ENCODE data around the gene DENND1B. TPM values are rescaled to one million over a fixed set of nuclear protein-coding genes. Genes with fewer than 3 reads are reported as not detected.

Gene DENND1B
- polyA plus RNA-seq, 1 donor from 2014 or later = 12.4 TPM

DNA sequence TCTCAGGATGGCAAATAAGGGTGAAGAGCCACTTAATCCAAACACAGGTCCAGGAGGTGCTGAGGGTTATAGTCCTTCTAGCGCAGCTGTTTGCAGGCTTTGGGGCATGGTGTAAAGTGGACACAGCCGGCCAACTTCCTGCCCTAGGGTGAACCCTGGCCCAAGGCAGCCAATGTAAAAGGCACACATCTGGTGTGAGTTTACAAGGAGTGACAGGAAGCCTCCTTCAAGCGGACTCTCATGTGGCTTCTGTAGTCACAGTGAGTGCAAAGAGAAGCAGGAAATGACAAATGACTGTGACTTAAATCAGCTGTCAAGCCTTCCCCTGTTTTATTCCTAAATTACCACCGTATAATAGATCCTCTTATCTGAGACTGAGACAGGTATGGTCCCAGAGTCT lies 294.2 kb downstream of the DENND1B start:
- Histone ChIP-seq H3K27me3 (ENCODE audit: insufficient read depth, low read depth, low read length) (no peaks in the 10 kb centered on the region), H3K79me2 (replicated peaks; ENCODE audit: insufficient read depth, low read length) (no peaks in the 10 kb centered on the region), H4K20me1 (ENCODE audit: insufficient read depth) (no peaks in the 10 kb centered on the region), H3K27ac (ENCODE audit: low read length) (no peak overlapping the region), H3F3A (ENCODE audit: insufficient read depth, low read length, poor library complexity, severe bottlenecking) (no peaks in the 10 kb centered on the region), H3K36me3 (ENCODE audit: insufficient read depth, low read length) (no peaks in the 10 kb centered on the region), H3K9me2 (ENCODE audit: insufficient read depth, low read length) (no peaks in the 10 kb centered on the region), H3K9me3 (ENCODE audit: low read length) (no peaks in the 10 kb centered on the region), H2AFZ (ENCODE audit: low read depth, low read length) (no peak overlapping the region), H3K4me3 (ENCODE audit: low read length) (no peak overlapping the region), H3K9ac (ENCODE audit: low read length) (no peak overlapping the region), H3K4me2 (ENCODE audit: low read length) (no peak overlapping the region)
- TF ChIP-seq, protein P1, sequence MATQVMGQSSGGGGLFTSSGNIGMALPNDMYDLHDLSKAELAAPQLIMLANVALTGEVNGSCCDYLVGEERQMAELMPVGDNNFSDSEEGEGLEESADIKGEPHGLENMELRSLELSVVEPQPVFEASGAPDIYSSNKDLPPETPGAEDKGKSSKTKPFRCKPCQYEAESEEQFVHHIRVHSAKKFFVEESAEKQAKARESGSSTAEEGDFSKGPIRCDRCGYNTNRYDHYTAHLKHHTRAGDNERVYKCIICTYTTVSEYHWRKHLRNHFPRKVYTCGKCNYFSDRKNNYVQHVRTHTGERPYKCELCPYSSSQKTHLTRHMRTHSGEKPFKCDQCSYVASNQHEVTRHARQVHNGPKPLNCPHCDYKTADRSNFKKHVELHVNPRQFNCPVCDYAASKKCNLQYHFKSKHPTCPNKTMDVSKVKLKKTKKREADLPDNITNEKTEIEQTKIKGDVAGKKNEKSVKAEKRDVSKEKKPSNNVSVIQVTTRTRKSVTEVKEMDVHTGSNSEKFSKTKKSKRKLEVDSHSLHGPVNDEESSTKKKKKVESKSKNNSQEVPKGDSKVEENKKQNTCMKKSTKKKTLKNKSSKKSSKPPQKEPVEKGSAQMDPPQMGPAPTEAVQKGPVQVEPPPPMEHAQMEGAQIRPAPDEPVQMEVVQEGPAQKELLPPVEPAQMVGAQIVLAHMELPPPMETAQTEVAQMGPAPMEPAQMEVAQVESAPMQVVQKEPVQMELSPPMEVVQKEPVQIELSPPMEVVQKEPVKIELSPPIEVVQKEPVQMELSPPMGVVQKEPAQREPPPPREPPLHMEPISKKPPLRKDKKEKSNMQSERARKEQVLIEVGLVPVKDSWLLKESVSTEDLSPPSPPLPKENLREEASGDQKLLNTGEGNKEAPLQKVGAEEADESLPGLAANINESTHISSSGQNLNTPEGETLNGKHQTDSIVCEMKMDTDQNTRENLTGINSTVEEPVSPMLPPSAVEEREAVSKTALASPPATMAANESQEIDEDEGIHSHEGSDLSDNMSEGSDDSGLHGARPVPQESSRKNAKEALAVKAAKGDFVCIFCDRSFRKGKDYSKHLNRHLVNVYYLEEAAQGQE (IDR thresholded peaks at IDR 0.05; ENCODE audit: borderline replicate concordance) = no peak
- TF ChIP-seq MXI1 (conservative IDR thresholded peaks at IDR 0.05; ENCODE audit: poor library complexity, severe bottlenecking) = no peak
- no peak for TF ChIP-seq TAF1 (IDR thresholded peaks at IDR 0.05; ENCODE audit: low read depth)
- no peak for TF ChIP-seq SMC3 (conservative IDR thresholded peaks at IDR 0.05; ENCODE audit: poor library complexity)
- no peak for TF ChIP-seq RAD21 (conservative IDR thresholded peaks at IDR 0.05)
- TF ChIP-seq, protein P2, sequence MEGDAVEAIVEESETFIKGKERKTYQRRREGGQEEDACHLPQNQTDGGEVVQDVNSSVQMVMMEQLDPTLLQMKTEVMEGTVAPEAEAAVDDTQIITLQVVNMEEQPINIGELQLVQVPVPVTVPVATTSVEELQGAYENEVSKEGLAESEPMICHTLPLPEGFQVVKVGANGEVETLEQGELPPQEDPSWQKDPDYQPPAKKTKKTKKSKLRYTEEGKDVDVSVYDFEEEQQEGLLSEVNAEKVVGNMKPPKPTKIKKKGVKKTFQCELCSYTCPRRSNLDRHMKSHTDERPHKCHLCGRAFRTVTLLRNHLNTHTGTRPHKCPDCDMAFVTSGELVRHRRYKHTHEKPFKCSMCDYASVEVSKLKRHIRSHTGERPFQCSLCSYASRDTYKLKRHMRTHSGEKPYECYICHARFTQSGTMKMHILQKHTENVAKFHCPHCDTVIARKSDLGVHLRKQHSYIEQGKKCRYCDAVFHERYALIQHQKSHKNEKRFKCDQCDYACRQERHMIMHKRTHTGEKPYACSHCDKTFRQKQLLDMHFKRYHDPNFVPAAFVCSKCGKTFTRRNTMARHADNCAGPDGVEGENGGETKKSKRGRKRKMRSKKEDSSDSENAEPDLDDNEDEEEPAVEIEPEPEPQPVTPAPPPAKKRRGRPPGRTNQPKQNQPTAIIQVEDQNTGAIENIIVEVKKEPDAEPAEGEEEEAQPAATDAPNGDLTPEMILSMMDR (IDR thresholded peaks at IDR 0.05; ENCODE audit: poor library complexity, severe bottlenecking) = no peak
- TF ChIP-seq EZH2 (IDR thresholded peaks at IDR 0.05; ENCODE audit: borderline replicate concordance, insufficient read depth, low read length, poor library complexity, severe bottlenecking) = no peak
- no peak for TF ChIP-seq POLR2AphosphoS5 (IDR thresholded peaks at IDR 0.05)
- no peak for TF ChIP-seq EP300 (conservative IDR thresholded peaks at IDR 0.05; ENCODE audit: poor library complexity, severe bottlenecking)

DNA sequence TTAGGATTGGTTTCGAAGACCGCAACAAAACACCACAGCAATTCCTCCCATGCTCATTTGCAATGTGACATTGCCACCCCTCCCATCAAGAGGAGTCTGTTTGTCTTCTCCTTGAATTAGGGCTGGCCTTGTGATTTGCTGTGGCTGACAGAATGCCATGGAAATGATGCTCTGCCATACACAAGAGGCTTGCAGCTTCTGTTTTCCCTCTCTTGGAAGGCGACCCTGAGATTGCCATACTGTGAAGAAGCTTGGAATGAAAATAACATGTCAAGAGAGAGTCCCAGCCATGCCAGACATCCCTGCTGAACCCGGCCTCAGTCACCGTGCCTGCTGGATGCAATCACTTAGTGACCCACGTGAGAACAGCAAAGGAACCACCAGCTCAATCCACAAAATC lies 294.8 kb downstream of the DENND1B start:
- Histone ChIP-seq H4K20me1 (ENCODE audit: insufficient read depth) (no peaks in the 10 kb centered on the region), H3K9me3 (ENCODE audit: low read length) (no peaks in the 10 kb centered on the region), H3K9me2 (ENCODE audit: insufficient read depth, low read length) (no peaks in the 10 kb centered on the region), H3K36me3 (ENCODE audit: insufficient read depth, low read length) (no peaks in the 10 kb centered on the region), H3F3A (ENCODE audit: insufficient read depth, low read length, poor library complexity, severe bottlenecking) (no peaks in the 10 kb centered on the region), H3K4me3 (ENCODE audit: low read length) (no peak overlapping the region), H3K27me3 (ENCODE audit: insufficient read depth, low read depth, low read length) (no peaks in the 10 kb centered on the region), H3K9ac (ENCODE audit: low read length) (no peak overlapping the region), H3K79me2 (replicated peaks; ENCODE audit: insufficient read depth, low read length) (no peaks in the 10 kb centered on the region), H3K4me2 (ENCODE audit: low read length) (no peak overlapping the region), H3K27ac (ENCODE audit: low read length) (no peak overlapping the region), H2AFZ (ENCODE audit: low read depth, low read length) (no peak overlapping the region)
- TF ChIP-seq, protein P2 (IDR thresholded peaks at IDR 0.05; ENCODE audit: poor library complexity, severe bottlenecking) = no peak

Data from neural cell (in vitro differentiated cells).